WERI-Rb-1 (cell line): ENCODE results near the gene C4orf54.

ENCODE experiments used
- DNase-seq: peaks from one replicate; pipeline ENCODE4 v3.0.0-alpha.2; 2020
- H3K27ac ChIP-seq: fragments of 250-450 bp; sonication (Bioruptor Pico); 2 replicates; pipeline ENCODE4 v1.5.1; 2020; ENCODE audit warnings: mild to moderate bottlenecking, moderate library complexity
- H3K27me3 ChIP-seq: fragments of 250-450 bp; sonication (Bioruptor Pico); 2 replicates; pipeline ENCODE4 v1.5.1; 2021; ENCODE audit warnings: mild to moderate bottlenecking, low read depth, moderate library complexity; ENCODE audit not compliant: insufficient read depth, severe bottlenecking
- H3K36me3 ChIP-seq: fragments of 250-450 bp; sonication (Bioruptor Pico); 2 replicates; pipeline ENCODE4 v1.5.1; 2020; ENCODE audit warnings: mild to moderate bottlenecking, moderate library complexity
- H3K4me3 ChIP-seq: 2 replicates; pipeline ENCODE4 v1.5.1; 2011; ENCODE audit warnings: low read depth, mild to moderate bottlenecking, control low read depth, low read length
- H3K9me3 ChIP-seq: fragments of 250-450 bp; sonication (Bioruptor Pico); 2 replicates; pipeline ENCODE4 v1.5.1; 2021; ENCODE audit warnings: mild to moderate bottlenecking, moderate library complexity; ENCODE audit not compliant: severe bottlenecking
- TF ChIP-seq, protein P1 (sequence below): IDR thresholded peaks from 2 replicates; pipeline ENCODE4 v1.5.1; 2011; ENCODE audit warnings: low read depth, mild to moderate bottlenecking, control low read depth, inconsistent platforms, low read length

C4orf54 gene

GRCh38 chr4:99651811-99652485 is 5.7 kb downstream of the C4orf54 start:
- TF ChIP-seq, protein P1, sequence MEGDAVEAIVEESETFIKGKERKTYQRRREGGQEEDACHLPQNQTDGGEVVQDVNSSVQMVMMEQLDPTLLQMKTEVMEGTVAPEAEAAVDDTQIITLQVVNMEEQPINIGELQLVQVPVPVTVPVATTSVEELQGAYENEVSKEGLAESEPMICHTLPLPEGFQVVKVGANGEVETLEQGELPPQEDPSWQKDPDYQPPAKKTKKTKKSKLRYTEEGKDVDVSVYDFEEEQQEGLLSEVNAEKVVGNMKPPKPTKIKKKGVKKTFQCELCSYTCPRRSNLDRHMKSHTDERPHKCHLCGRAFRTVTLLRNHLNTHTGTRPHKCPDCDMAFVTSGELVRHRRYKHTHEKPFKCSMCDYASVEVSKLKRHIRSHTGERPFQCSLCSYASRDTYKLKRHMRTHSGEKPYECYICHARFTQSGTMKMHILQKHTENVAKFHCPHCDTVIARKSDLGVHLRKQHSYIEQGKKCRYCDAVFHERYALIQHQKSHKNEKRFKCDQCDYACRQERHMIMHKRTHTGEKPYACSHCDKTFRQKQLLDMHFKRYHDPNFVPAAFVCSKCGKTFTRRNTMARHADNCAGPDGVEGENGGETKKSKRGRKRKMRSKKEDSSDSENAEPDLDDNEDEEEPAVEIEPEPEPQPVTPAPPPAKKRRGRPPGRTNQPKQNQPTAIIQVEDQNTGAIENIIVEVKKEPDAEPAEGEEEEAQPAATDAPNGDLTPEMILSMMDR: no peak
- no peaks in the 10 kb centered on the region for H3K27me3 ChIP-seq
- H3K27ac ChIP-seq: no peak overlapping the region
- no peak for DNase-seq
- no peaks in the 10 kb centered on the region for H3K36me3 ChIP-seq
- H3K4me3 ChIP-seq: no peak overlapping the region
- H3K9me3 ChIP-seq: peaks cover 6% of the 10 kb centered on the region

GRCh38 chr4:99651016-99651769 is 6.4 kb downstream of the C4orf54 start:
- TF ChIP-seq, protein P1: no peak
- Histone ChIP-seq H3K27me3 (no peaks in the 10 kb centered on the region), H3K4me3 (no peak overlapping the region), H3K9me3 (peaks cover 6% of the 10 kb centered on the region), H3K36me3 (no peaks in the 10 kb centered on the region), H3K27ac (no peak overlapping the region)
- no peak for DNase-seq

DNA sequence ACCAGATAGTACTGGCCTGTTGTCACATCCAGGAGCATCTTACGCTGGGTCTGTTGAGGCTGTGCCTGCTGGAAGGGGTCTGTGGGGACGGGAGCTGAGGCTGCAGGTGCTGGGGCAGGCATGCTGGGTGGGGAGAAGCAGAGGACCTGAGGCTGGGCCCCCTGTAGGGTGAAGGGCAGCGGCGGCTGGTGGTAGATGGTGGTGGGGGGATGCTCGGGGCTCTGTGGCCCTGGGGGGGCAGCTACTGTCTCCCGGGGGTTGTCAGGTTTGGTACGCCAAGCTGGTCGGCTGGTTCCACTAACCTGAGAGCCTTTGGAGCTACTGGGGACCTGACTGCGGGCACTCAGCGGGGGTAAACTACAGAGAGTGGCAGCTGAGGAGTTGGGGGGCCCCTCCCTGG is 7.8 kb downstream of the C4orf54 start:
- DNase-seq: no peak
- Histone ChIP-seq H3K4me3 (no peak overlapping the region), H3K27ac (no peak overlapping the region), H3K27me3 (no peaks in the 10 kb centered on the region), H3K9me3 (peaks cover 6% of the 10 kb centered on the region), H3K36me3 (no peaks in the 10 kb centered on the region)
- TF ChIP-seq, protein P1: no peak

GRCh38 chr4:99649208-99649607 is 8.4 kb downstream of the C4orf54 start:
- H3K27me3 ChIP-seq: no peaks in the 10 kb centered on the region
- H3K9me3 ChIP-seq: peaks cover 6% of the 10 kb centered on the region
- DNase-seq: peak; percentile 14
- no peak overlapping the region for H3K4me3 ChIP-seq
- no peaks in the 10 kb centered on the region for H3K36me3 ChIP-seq
- H3K27ac ChIP-seq: peak overlapping the region; percentile 85
- TF ChIP-seq, protein P1: no peak

DNA sequence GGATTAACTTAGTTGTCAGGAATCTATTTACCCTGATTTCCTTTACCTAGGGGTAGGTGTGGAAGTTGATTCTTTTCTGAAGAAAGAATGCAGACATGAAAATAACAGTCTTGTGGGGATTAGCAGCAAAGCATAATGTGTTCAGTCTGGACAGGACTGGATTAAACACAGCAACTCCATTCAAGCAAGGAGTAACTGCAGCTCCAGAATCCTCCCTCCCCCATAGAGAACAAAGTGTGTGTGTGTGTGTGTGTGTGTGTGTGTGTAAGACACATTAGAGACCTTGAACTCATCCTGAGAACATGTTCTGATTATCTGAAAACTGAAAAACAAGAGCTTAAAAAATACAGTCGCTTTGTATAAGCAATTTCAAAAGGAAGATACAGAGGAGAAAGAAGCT is 9.3 kb downstream of the C4orf54 start:
- no peaks in the 10 kb centered on the region for H3K27me3 ChIP-seq
- no peaks in the 10 kb centered on the region for H3K36me3 ChIP-seq
- DNase-seq: peak; percentile 87
- peaks cover 6% of the 10 kb centered on the region for H3K9me3 ChIP-seq
- peak overlapping the region; percentile 85 for H3K27ac ChIP-seq
- TF ChIP-seq, protein P1: no peak
- H3K4me3 ChIP-seq: no peak overlapping the region
